Body of pancreas (tissue), 4 donors: Measurements from ENCODE around the gene CLDN15. TPM values are rescaled to one million over a fixed set of nuclear protein-coding genes. Genes with fewer than 3 reads are reported as not detected.
A peak's percentile ranks its signal among the peaks of the same experiment; 100 is the strongest.

Experiments used
- ATAC-seq: fragments of 150-250 bp; one replicate; pipeline ENCODE4 v1.9.1; 2016
- DNase-seq, 4 donors: peaks; one replicate each; pipeline ENCODE4 v3.0.0-alpha.2; 2019
- H3K27ac ChIP-seq, 4 donors: fragments of 200-600 bp; sonication (generic); 1 replicate in 3 of 4; 2 replicates in 1 of 4; pipeline versions ENCODE4 v1.5.1 to v1.6.1; 2016 to 2019; ENCODE audit warnings: mild to moderate bottlenecking in 1 of 4, mixed read lengths in 1 of 4, moderate library complexity in 1 of 4
- H3K27me3 ChIP-seq, 2 donors: fragments of 200-600 bp; sonication (generic); one replicate each; pipeline ENCODE4 v1.6.0; 2016; ENCODE audit warnings: mild to moderate bottlenecking in 1 of 2
- H3K36me3 ChIP-seq, 2 donors: fragments of 200-600 bp; sonication (generic); replicated peaks in 1 of 2; 2 replicates each; pipeline ENCODE4 v1.5.1; 2016; ENCODE audit warnings: low read depth in 2 of 2; ENCODE audit not compliant: insufficient read depth in 1 of 2
- H3K4me1 ChIP-seq: fragments of 200-600 bp; sonication (generic); one replicate; pipeline ENCODE4 v1.6.0; 2016
- H3K4me3 ChIP-seq, 2 donors: fragments of 200-600 bp; sonication (generic); 1 replicate in 1 of 2; 2 replicates in 1 of 2; pipeline ENCODE4 v1.5.1; 2016 to 2019
- H3K9me3 ChIP-seq, 3 donors: fragments of 200-600 bp; sonication (generic); 1 replicate in 2 of 3; 2 replicates in 1 of 3; pipeline ENCODE4 v1.5.1; 2016
- POLR2A ChIP-seq, 3 donors: fragments of 450-650 bp; IDR thresholded peaks; one replicate each; pipeline ENCODE4 v1.6.1; 2016; ENCODE audit warnings: antibody characterized with exemption in 3 of 3, mild to moderate bottlenecking in 2 of 3
- WGBS, 2 donors: methylation state at CpG; one replicate each; pipeline ENCODE4 v1.1.5; 2017; 5-methylcytosine and 5-hydroxymethylcytosine counted together
- intact Hi-C: fragments of 100-400 bp; cut with DNase I; formaldehyde crosslinking; loops from one replicate; pipeline ENCODE4 v1.15.1; 2023
- total RNA-seq, 2 donors: library from RNA; depleted of rRNA; stranded (reverse); fragments of >200 nt; gene quantifications; one replicate each; pipeline ENCODE4 v1.1.0, GENCODE V29; 2016
- TF ChIP-seq, protein P1 (sequence below), 7 experiments: fragments of 450-650 bp in 4 of 7; fragments of 200-600 bp in 3 of 7; sonication (generic) in 3 of 7; IDR thresholded peaks; one replicate each; pipeline ENCODE4 v1.5.1; 2016 to 2019; ENCODE audit warnings: antibody characterized with exemption in 7 of 7

Gene CLDN15
- total RNA-seq, 2 donors from 2014 or later, result 7.3 to 22.1 TPM

DNA sequence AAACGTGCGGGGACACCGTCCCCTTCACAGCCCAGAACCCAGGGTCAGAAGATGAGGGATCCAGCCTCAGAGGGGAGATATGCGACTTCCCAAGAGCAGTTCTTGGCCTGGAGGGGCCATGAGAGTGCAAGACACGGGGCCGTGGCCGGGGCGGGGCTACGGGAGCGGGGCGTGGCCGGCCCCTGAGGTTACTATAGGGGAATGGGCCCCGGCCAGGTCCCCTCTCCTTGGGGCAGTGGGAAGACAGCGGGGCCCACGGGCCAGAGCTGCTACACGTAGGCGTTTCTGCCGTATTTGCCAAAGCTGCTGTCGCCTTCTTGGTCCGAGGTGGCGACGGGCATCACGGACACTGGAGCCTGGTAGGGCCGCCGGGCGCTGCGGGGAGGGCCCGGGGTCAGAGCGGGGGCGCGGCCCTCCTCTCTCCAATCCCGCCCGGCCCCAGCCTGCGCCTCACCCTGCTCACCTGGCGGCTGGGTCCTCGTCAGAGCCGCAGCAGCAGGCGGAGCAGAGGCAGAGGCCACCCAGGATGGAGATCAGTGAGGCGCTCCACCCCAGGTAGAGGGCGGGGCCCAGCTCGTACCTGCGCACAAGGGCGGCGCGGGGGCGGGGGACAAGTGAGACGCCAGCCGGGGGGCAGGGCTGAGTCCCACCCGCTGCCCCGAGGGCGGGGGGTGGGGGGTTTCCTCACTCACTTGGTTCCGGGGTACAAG is 5.3 kb downstream of the CLDN15 start:
- TF ChIP-seq POLR2A (IDR thresholded peaks at IDR 0.05), result peak; percentile 15 to 55 (median 44)
- TF ChIP-seq, protein P1, sequence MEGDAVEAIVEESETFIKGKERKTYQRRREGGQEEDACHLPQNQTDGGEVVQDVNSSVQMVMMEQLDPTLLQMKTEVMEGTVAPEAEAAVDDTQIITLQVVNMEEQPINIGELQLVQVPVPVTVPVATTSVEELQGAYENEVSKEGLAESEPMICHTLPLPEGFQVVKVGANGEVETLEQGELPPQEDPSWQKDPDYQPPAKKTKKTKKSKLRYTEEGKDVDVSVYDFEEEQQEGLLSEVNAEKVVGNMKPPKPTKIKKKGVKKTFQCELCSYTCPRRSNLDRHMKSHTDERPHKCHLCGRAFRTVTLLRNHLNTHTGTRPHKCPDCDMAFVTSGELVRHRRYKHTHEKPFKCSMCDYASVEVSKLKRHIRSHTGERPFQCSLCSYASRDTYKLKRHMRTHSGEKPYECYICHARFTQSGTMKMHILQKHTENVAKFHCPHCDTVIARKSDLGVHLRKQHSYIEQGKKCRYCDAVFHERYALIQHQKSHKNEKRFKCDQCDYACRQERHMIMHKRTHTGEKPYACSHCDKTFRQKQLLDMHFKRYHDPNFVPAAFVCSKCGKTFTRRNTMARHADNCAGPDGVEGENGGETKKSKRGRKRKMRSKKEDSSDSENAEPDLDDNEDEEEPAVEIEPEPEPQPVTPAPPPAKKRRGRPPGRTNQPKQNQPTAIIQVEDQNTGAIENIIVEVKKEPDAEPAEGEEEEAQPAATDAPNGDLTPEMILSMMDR (IDR thresholded peaks at IDR 0.05), result no peak
- whole genome bisulfite sequencing, 2 donors, result 5 to 20% methylated on average over 3 to 48 of the region's 52 CpGs
- peaks cover 0 to 4% of the 10 kb centered on the region in 2 donors for H3K36me3 ChIP-seq
- H3K9me3 ChIP-seq, result no peaks in the 10 kb centered on the region
- H3K4me3 ChIP-seq, result peak overlapping the region in 1 of 2 donors; percentile 33
- ATAC-seq (peak; percentile 85), DNase-seq (peak; percentile 69 to 81 (median 79))
- peaks cover 31% of the 10 kb centered on the region for H3K4me1 ChIP-seq
- no peaks in the 10 kb centered on the region for H3K27me3 ChIP-seq
- intact Hi-C loops, result no loop called here
- peak overlapping the region; percentile 53 to 90 (median 63) for H3K27ac ChIP-seq

- peak overlapping the region; percentile 53 to 90 (median 63) for H3K27ac ChIP-seq
- H3K4me1 ChIP-seq, result peaks cover 26% of the 10 kb centered on the region
- no peaks in the 10 kb centered on the region for H3K9me3 ChIP-seq
- TF ChIP-seq, protein P1 (IDR thresholded peaks at IDR 0.05), result no peak
- no peak for TF ChIP-seq POLR2A (IDR thresholded peaks at IDR 0.05)
- WGBS, 2 donors, result 0 to 23% methylated on average over 1 to 7 of the region's 7 CpGs
- DNase-seq (peak in 3 of 4 donors; percentile 28 to 45 (median 40)), ATAC-seq (peak; percentile 19)
- no peak overlapping the region for H3K4me3 ChIP-seq
- peaks cover 0 to 4% of the 10 kb centered on the region in 2 donors for H3K36me3 ChIP-seq
- intact Hi-C loops, result no loop called here
- no peaks in the 10 kb centered on the region for H3K27me3 ChIP-seq
Measured at GRCh38 chr7:101231644-101232043, 6.0 kb downstream of the CLDN15 start.

- Histone ChIP-seq H3K4me3 (no peak overlapping the region), H3K27me3 (no peaks in the 10 kb centered on the region), H3K27ac (peak overlapping the region in 1 of 4 donors; percentile 13), H3K4me1 (peaks cover 9% of the 10 kb centered on the region), H3K9me3 (no peaks in the 10 kb centered on the region), H3K36me3 (peaks cover 0 to 14% of the 10 kb centered on the region in 2 donors)
- WGBS, 2 donors, result 81 to 86% methylated on average over 9 of the region's 9 CpGs
- peak in 1 of 4 donors; percentile 22 for DNase-seq
- intact Hi-C loops, result no loop called here
- TF ChIP-seq, protein P1 (IDR thresholded peaks at IDR 0.05), result no peak
- TF ChIP-seq POLR2A (IDR thresholded peaks at IDR 0.05), result no peak
- peak; percentile 30 for ATAC-seq
Measured at GRCh38 chr7:101226721-101227120, 10.9 kb downstream of the CLDN15 start.

- ATAC-seq (no peak), DNase-seq (no peak)
- Histone ChIP-seq H3K27me3 (no peaks in the 10 kb centered on the region), H3K27ac (no peak overlapping the region), H3K9me3 (no peaks in the 10 kb centered on the region), H3K36me3 (peaks cover 0 to 14% of the 10 kb centered on the region in 2 donors), H3K4me3 (no peak overlapping the region), H3K4me1 (no peaks in the 10 kb centered on the region)
- intact Hi-C loops, result no loop called here
- WGBS, 2 donors, result 95 to 100% methylated on average over 6 of the region's 6 CpGs
- TF ChIP-seq POLR2A (IDR thresholded peaks at IDR 0.05), result no peak
- TF ChIP-seq, protein P1 (IDR thresholded peaks at IDR 0.05), result no peak
Measured at GRCh38 chr7:101225650-101226049, 12.0 kb downstream of the CLDN15 start.
